WTC11 (cell line): Measurements from ENCODE around the gene NFATC3.

Experiments used
- ARID4B ChIP-seq: sonication (generic); formaldehyde crosslinking; IDR thresholded peaks from 2 replicates; pipeline ENCODE4 v1.8.0; 2023; ENCODE audit warnings: missing genetic modification reagents, mild to moderate bottlenecking, borderline replicate concordance
- CBFB ChIP-seq: sonication (generic); formaldehyde crosslinking; IDR thresholded peaks from 2 replicates; pipeline ENCODE4 v1.8.1; 2022; ENCODE audit warnings: mild to moderate bottlenecking, low read depth, missing genetic modification reagents
- CTCF ChIP-seq: fragments of 200-600 bp; IDR thresholded peaks from 2 replicates; pipeline ENCODE4 v1.8.0; 2022; ENCODE audit warnings: antibody characterized with exemption
- ELF4 ChIP-seq: sonication (generic); formaldehyde crosslinking; IDR thresholded peaks from 2 replicates; pipeline ENCODE4 v1.8.1; 2022; ENCODE audit warnings: low read depth, mild to moderate bottlenecking, moderate library complexity, missing genetic modification reagents
- MAX ChIP-seq: sonication (generic); formaldehyde crosslinking; IDR thresholded peaks from 2 replicates; pipeline ENCODE4 v1.8.0; 2022; ENCODE audit warnings: mild to moderate bottlenecking, missing genetic modification reagents
- MXD4 ChIP-seq: fragments of 250-450 bp; sonication (Bioruptor Pico); IDR thresholded peaks from 2 replicates; pipeline ENCODE4 v1.8.0; 2021; ENCODE audit warnings: mild to moderate bottlenecking, moderate library complexity, borderline replicate concordance
- NR2C2 ChIP-seq: sonication (generic); formaldehyde crosslinking; IDR thresholded peaks from 2 replicates; pipeline ENCODE4 v1.8.0; 2022; ENCODE audit warnings: mild to moderate bottlenecking, missing genetic modification reagents
- NR3C1 ChIP-seq: sonication (generic); formaldehyde crosslinking; conservative IDR thresholded peaks from 2 replicates; pipeline ENCODE4 v1.8.1; 2023; ENCODE audit warnings: low read depth, mild to moderate bottlenecking, missing genetic modification reagents
- SMAD3 ChIP-seq: sonication (generic); formaldehyde crosslinking; IDR thresholded peaks from 2 replicates; pipeline ENCODE4 v1.8.0; 2022; ENCODE audit warnings: missing genetic modification reagents, mild to moderate bottlenecking, borderline replicate concordance
- SP1 ChIP-seq: sonication (generic); formaldehyde crosslinking; conservative IDR thresholded peaks from 2 replicates; pipeline ENCODE4 v1.8.1; 2022; ENCODE audit warnings: missing genetic modification reagents
- USF2 ChIP-seq: sonication (generic); formaldehyde crosslinking; IDR thresholded peaks from 2 replicates; pipeline ENCODE4 v1.8.1; 2023; ENCODE audit warnings: mild to moderate bottlenecking, missing genetic modification reagents, moderate library complexity
- ZNF138 ChIP-seq: sonication (generic); formaldehyde crosslinking; conservative IDR thresholded peaks from 2 replicates; pipeline ENCODE4 v1.8.1; 2022; ENCODE audit warnings: mild to moderate bottlenecking, moderate library complexity, missing genetic modification reagents
- ZNF425 ChIP-seq: fragments of 250-450 bp; sonication (Bioruptor Pico); conservative IDR thresholded peaks from 2 replicates; pipeline ENCODE4 v1.9.0; 2021; ENCODE audit warnings: mild to moderate bottlenecking
- ZNF671 ChIP-seq: fragments of 250-450 bp; sonication (Bioruptor Pico); IDR thresholded peaks from 2 replicates; pipeline ENCODE4 v1.8.0; 2021; ENCODE audit warnings: mild to moderate bottlenecking

DNA sequence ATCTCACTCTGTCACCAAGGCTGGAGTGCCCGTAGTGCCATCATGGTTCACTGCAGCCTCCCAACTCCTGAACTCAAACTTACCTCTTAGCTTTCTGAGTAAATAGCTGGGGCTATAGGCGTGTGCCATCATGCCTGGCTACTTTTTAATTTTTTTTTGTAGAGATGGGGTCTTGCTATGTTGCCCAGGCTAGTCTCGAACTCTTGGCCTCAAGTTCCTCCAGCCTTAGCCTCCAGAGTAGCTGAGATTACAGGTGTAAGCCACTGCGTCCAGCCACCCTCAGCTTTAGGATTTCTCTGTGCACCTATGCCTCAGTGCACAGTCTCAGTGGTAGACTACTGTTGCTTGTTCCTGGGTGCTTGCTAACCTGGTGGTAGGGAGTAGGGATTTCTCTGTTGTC is 184.6 kb downstream of the NFATC3 start:
- no peak for TF ChIP-seq ARID4B (CRISPR knock-in tag)
- TF ChIP-seq CTCF: no peak
- no peak for TF ChIP-seq MAX (CRISPR knock-in tag)
- TF ChIP-seq USF2 (CRISPR knock-in tag): no peak
- TF ChIP-seq ZNF425: no peak
- TF ChIP-seq ELF4 (CRISPR knock-in tag): no peak
- no peak for TF ChIP-seq NR2C2 (CRISPR knock-in tag)
- TF ChIP-seq ZNF671 (CRISPR knock-in tag): no peak
- TF ChIP-seq SP1: no peak
- TF ChIP-seq CBFB (CRISPR knock-in tag): no peak
- no peak for TF ChIP-seq NR3C1
- TF ChIP-seq SMAD3 (CRISPR knock-in tag): no peak
- TF ChIP-seq MXD4 (CRISPR knock-in tag): no peak
- TF ChIP-seq ZNF138 (CRISPR knock-in tag): no peak
